Mucosa of descending colon (tissue), 3 donors: ENCODE results near the gene UBE3D. TPM values are rescaled to one million over a fixed set of nuclear protein-coding genes. Genes with fewer than 3 reads are reported as not detected.

Experiments
- ATAC-seq: fragments of 200-7000 bp; cut with Tn5 transposase; one replicate; pipeline ENCODE4 v1.9.1; 2020; ENCODE audit warnings: mild to moderate bottlenecking, moderate library complexity
- DNase-seq, 3 donors: peaks; one replicate each; pipeline ENCODE4 v3.0.0-alpha.2; 2020
- H3K36me3 ChIP-seq: fragments of 200-600 bp; one replicate; pipeline ENCODE4 v1.8.0; 2021; ENCODE audit warnings: low read depth, mild to moderate bottlenecking
- H3K4me1 ChIP-seq: fragments of 200-600 bp; one replicate; pipeline ENCODE4 v1.8.0; 2021; ENCODE audit warnings: low read depth, mild to moderate bottlenecking
- H3K4me3 ChIP-seq: fragments of 200-600 bp; one replicate; pipeline ENCODE4 v1.8.0; 2021; ENCODE audit warnings: mild to moderate bottlenecking
- H3K9me3 ChIP-seq: fragments of 200-600 bp; one replicate; pipeline ENCODE4 v1.8.0; 2021; ENCODE audit warnings: mild to moderate bottlenecking
- CTCF ChIP-seq: fragments of 200-600 bp; IDR thresholded peaks from one replicate; pipeline ENCODE4 v1.8.0; 2022; ENCODE audit warnings: antibody characterized with exemption, mild to moderate bottlenecking
- intact Hi-C, 2 donors: fragments of 100-400 bp; cut with DNase I in 1 of 2; cut with micrococcal nuclease in 1 of 2; formaldehyde crosslinking; loops; one replicate each; pipeline versions ENCODE4 v1.11.0 to v1.11.1; 2022; cut with DNase I, micrococcal nuclease
- long read RNA-seq, 2 donors: library from polyadenylated mRNA; unstranded; transcript quantifications; one replicate each; pipeline ENCODE4 v2.0.0, GENCODE V29; 2019 to 2021
- total RNA-seq, 3 donors: library from RNA; stranded (reverse); fragmentation: NEBNext Ultra II Directional in 2 of 3; extraction: Animal tissue kit (Norgen Biotek cat#: 25700) in 2 of 3; gene quantifications; one replicate each; pipeline versions ENCODE4 v1.2.1 to v1.2.4, GENCODE V29; 2021 to 2023
- donor health status: DM: no; HTN: no; CAD: no; lungs with moderate emphysema.
- donor health status: DM: no; HTN: no; CAD: no.
- donor health status: DM: no; HTN: yes; CAD: no.

The UBE3D gene
- total RNA-seq = 1 to 10 TPM; 4.3 to 4.8 (median 4.7) TPM
- long read RNA-seq, donor 1, transcript UBE3D-203 (10 exons, 1,917 nt) = major isoform, 5 of 9 reads
- long read RNA-seq, donor 1, partial matches to known transcripts = 0 of 9 reads
- long read RNA-seq, donor 1, other reads (novel, unspliced or antisense) = 4 of 9 reads
- long read RNA-seq, donor 2, partial matches to known transcripts = 0 of 1 reads
- long read RNA-seq, donor 2, other reads (novel, unspliced or antisense) = 0 of 1 reads

- H3K4me3 ChIP-seq = peak within 1 kb of the TSS; percentile 54
- peak; percentile 96 for TF ChIP-seq CTCF
- H3K4me1 ChIP-seq = peaks cover 20% of the 10 kb centered on the region
- no peaks in the 10 kb centered on the region for H3K9me3 ChIP-seq
- peak; percentile 92 to 95 (median 95) for DNase-seq
- intact Hi-C loops = loop anchor here in 1 of 2 donors (10.0 kb wide), 1 partner anchor 821 kb away; the partner anchor contains the start of gene IBTK
- H3K36me3 ChIP-seq = no peaks in the 10 kb centered on the region
- ATAC-seq = peak; percentile 82
These were observed at the start of gene UBE3D for GRCh38 chr6:83065511-83066192. Gene UBE3D, minus strand, starts transcription at chr6:83065841. Its CDS starts 123 bp downstream, at chr6:83065718.

GRCh38 chr6:83114164-83114563 is 48.5 kb upstream of the UBE3D start:
- Histone ChIP-seq H3K9me3 (no peaks in the 10 kb centered on the region), H3K36me3 (no peaks in the 10 kb centered on the region), H3K4me1 (no peaks in the 10 kb centered on the region), H3K4me3 (no peak overlapping the region)
- intact Hi-C loops = no loop called here
- ATAC-seq = no peak
- DNase-seq = no peak
- no peak for TF ChIP-seq CTCF

- H3K9me3 ChIP-seq = no peaks in the 10 kb centered on the region
- ATAC-seq (no peak), DNase-seq (no peak)
- no peak overlapping the region for H3K4me3 ChIP-seq
- intact Hi-C loops = no loop called here
- no peak for TF ChIP-seq CTCF
- no peaks in the 10 kb centered on the region for H3K36me3 ChIP-seq
- H3K4me1 ChIP-seq = no peaks in the 10 kb centered on the region
These were observed 47.6 kb upstream of the UBE3D start for GRCh38 chr6:83113258-83113657.

- H3K4me1 ChIP-seq = no peaks in the 10 kb centered on the region
These were observed 42.7 kb upstream of the UBE3D start for GRCh38 chr6:83108378-83108777.

GRCh38 chr6:83098589-83098988 is 32.9 kb upstream of the UBE3D start:
- Histone ChIP-seq H3K4me3 (no peak overlapping the region), H3K36me3 (no peaks in the 10 kb centered on the region), H3K4me1 (no peaks in the 10 kb centered on the region), H3K9me3 (no peaks in the 10 kb centered on the region)
- intact Hi-C loops = no loop called here
- DNase-seq (no peak), ATAC-seq (no peak)
- TF ChIP-seq CTCF = no peak

More at GRCh38 chr6:83108378-83108777, 42.7 kb upstream of the UBE3D start:
- TF ChIP-seq CTCF = no peak
- intact Hi-C loops = no loop called here
- Histone ChIP-seq H3K36me3 (no peaks in the 10 kb centered on the region), H3K9me3 (no peaks in the 10 kb centered on the region), H3K4me3 (no peak overlapping the region)
- no peak for DNase-seq
- no peak for ATAC-seq
